Ovary (tissue), 3 donors: ENCODE results near the gene SLC1A2.

ENCODE experiments used
- EP300 ChIP-seq: sonication (generic); formaldehyde crosslinking; IDR thresholded peaks from one replicate; pipeline ENCODE4 v1.6.1; 2017; ENCODE audit warnings: antibody characterized with exemption
- POLR2A ChIP-seq: fragments of 450-650 bp; IDR thresholded peaks from one replicate; pipeline ENCODE4 v1.6.1; 2017; ENCODE audit warnings: antibody characterized with exemption, mild to moderate bottlenecking, moderate library complexity
- TF ChIP-seq, protein P1 (sequence below), 3 donors: fragments of 450-650 bp in 2 of 3; fragments of 200-600 bp in 1 of 3; IDR thresholded peaks; one replicate each; pipeline versions ENCODE4 v1.5.1 to v1.8.0; 2016 to 2022; ENCODE audit warnings: antibody characterized with exemption in 3 of 3, mild to moderate bottlenecking in 1 of 3
- donor health status: DM: no; HTN: no; CAD: no.

- TF ChIP-seq EP300 = no peak
- TF ChIP-seq, protein P1, sequence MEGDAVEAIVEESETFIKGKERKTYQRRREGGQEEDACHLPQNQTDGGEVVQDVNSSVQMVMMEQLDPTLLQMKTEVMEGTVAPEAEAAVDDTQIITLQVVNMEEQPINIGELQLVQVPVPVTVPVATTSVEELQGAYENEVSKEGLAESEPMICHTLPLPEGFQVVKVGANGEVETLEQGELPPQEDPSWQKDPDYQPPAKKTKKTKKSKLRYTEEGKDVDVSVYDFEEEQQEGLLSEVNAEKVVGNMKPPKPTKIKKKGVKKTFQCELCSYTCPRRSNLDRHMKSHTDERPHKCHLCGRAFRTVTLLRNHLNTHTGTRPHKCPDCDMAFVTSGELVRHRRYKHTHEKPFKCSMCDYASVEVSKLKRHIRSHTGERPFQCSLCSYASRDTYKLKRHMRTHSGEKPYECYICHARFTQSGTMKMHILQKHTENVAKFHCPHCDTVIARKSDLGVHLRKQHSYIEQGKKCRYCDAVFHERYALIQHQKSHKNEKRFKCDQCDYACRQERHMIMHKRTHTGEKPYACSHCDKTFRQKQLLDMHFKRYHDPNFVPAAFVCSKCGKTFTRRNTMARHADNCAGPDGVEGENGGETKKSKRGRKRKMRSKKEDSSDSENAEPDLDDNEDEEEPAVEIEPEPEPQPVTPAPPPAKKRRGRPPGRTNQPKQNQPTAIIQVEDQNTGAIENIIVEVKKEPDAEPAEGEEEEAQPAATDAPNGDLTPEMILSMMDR (IDR thresholded peaks at IDR 0.05) = no peak
- no peak for TF ChIP-seq POLR2A
These were observed 15.5 kb downstream of the SLC1A2 start for GRCh38 chr11:35403765-35404387.
